HL-60 (cell line): ENCODE data around the gene SLC38A11.

Experiments
- POLR2AphosphoS5 ChIP-seq: IDR thresholded peaks from 2 replicates; pipeline ENCODE4 v1.6.1; 2012; ENCODE audit warnings: low read depth
- SPI1 ChIP-seq: IDR thresholded peaks from 2 replicates; pipeline ENCODE4 v1.6.1; 2012; ENCODE audit warnings: low read depth, mild to moderate bottlenecking, borderline replicate concordance
- TF ChIP-seq, protein P1 (sequence below): IDR thresholded peaks from one replicate; pipeline ENCODE4 v1.5.1; 2011; ENCODE audit warnings: low read length, control low read depth, inconsistent platforms; ENCODE audit not compliant: insufficient read depth
- TF ChIP-seq, protein P2 (sequence below): IDR thresholded peaks from 2 replicates; pipeline ENCODE4 v1.6.1; 2012; ENCODE audit warnings: low read depth; ENCODE audit not compliant: insufficient replicate concordance

DNA sequence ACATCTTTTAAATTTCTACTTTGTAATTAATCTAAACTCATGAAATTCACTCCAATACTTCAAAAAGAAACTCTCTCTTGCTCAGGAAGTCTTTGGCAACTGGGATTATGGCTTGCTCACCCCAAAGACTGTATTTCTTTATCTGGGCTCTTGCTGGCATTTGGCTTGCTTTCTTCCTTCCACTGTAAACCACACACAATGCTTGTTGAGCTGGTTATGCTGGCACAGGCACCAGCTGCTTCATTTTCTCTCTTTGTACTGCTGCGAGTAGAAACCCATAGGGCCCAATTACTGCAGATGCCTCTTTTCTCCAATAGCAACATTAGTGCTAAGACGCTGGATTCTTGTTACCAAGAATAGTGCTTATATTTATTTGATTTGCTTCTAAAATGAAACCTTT, 51.4 kb downstream of the SLC38A11 start:
- TF ChIP-seq, protein P1, sequence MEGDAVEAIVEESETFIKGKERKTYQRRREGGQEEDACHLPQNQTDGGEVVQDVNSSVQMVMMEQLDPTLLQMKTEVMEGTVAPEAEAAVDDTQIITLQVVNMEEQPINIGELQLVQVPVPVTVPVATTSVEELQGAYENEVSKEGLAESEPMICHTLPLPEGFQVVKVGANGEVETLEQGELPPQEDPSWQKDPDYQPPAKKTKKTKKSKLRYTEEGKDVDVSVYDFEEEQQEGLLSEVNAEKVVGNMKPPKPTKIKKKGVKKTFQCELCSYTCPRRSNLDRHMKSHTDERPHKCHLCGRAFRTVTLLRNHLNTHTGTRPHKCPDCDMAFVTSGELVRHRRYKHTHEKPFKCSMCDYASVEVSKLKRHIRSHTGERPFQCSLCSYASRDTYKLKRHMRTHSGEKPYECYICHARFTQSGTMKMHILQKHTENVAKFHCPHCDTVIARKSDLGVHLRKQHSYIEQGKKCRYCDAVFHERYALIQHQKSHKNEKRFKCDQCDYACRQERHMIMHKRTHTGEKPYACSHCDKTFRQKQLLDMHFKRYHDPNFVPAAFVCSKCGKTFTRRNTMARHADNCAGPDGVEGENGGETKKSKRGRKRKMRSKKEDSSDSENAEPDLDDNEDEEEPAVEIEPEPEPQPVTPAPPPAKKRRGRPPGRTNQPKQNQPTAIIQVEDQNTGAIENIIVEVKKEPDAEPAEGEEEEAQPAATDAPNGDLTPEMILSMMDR = no peak
- TF ChIP-seq, protein P2, sequence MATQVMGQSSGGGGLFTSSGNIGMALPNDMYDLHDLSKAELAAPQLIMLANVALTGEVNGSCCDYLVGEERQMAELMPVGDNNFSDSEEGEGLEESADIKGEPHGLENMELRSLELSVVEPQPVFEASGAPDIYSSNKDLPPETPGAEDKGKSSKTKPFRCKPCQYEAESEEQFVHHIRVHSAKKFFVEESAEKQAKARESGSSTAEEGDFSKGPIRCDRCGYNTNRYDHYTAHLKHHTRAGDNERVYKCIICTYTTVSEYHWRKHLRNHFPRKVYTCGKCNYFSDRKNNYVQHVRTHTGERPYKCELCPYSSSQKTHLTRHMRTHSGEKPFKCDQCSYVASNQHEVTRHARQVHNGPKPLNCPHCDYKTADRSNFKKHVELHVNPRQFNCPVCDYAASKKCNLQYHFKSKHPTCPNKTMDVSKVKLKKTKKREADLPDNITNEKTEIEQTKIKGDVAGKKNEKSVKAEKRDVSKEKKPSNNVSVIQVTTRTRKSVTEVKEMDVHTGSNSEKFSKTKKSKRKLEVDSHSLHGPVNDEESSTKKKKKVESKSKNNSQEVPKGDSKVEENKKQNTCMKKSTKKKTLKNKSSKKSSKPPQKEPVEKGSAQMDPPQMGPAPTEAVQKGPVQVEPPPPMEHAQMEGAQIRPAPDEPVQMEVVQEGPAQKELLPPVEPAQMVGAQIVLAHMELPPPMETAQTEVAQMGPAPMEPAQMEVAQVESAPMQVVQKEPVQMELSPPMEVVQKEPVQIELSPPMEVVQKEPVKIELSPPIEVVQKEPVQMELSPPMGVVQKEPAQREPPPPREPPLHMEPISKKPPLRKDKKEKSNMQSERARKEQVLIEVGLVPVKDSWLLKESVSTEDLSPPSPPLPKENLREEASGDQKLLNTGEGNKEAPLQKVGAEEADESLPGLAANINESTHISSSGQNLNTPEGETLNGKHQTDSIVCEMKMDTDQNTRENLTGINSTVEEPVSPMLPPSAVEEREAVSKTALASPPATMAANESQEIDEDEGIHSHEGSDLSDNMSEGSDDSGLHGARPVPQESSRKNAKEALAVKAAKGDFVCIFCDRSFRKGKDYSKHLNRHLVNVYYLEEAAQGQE = no peak
- TF ChIP-seq POLR2AphosphoS5 (no peak), SPI1 (no peak)
